GM12872 (cell line): ENCODE data around the gene NLN.

Experiments used
- TF ChIP-seq, protein P1 (sequence below): IDR thresholded peaks from 3 replicates; pipeline ENCODE4 v1.5.1; 2011; ENCODE audit warnings: low read depth, mild to moderate bottlenecking, low read length, moderate library complexity; ENCODE audit not compliant: insufficient read depth

Gene NLN

DNA sequence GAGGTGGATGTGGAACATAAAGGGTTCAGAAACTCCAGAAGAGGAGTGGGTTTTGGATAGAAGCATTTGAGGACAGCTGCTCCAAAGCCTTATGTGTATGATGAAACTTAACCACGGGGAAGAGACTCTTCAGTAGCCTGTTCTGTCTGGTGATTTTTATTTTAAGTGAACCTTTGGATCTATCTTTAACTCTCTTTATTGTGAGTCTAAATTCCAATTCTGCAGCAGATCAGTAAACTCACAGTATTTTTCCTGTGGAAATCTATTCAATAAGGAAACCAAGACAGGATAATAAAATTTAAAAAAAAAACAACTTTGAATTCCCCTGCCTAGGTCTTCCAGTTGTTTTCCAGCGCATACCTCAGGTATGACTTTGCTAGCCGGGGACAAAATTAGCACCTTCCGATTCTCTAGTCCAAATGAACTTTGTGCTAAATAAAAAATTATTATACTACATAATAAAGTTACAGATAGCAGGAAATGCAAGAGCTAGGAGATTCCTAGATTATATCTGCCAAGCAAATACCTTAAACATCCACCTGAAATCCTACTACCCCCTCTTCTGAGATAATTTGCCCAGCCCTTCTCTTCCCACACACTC is 101.9 kb downstream of the NLN start:
- TF ChIP-seq, protein P1, sequence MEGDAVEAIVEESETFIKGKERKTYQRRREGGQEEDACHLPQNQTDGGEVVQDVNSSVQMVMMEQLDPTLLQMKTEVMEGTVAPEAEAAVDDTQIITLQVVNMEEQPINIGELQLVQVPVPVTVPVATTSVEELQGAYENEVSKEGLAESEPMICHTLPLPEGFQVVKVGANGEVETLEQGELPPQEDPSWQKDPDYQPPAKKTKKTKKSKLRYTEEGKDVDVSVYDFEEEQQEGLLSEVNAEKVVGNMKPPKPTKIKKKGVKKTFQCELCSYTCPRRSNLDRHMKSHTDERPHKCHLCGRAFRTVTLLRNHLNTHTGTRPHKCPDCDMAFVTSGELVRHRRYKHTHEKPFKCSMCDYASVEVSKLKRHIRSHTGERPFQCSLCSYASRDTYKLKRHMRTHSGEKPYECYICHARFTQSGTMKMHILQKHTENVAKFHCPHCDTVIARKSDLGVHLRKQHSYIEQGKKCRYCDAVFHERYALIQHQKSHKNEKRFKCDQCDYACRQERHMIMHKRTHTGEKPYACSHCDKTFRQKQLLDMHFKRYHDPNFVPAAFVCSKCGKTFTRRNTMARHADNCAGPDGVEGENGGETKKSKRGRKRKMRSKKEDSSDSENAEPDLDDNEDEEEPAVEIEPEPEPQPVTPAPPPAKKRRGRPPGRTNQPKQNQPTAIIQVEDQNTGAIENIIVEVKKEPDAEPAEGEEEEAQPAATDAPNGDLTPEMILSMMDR, result no peak

DNA sequence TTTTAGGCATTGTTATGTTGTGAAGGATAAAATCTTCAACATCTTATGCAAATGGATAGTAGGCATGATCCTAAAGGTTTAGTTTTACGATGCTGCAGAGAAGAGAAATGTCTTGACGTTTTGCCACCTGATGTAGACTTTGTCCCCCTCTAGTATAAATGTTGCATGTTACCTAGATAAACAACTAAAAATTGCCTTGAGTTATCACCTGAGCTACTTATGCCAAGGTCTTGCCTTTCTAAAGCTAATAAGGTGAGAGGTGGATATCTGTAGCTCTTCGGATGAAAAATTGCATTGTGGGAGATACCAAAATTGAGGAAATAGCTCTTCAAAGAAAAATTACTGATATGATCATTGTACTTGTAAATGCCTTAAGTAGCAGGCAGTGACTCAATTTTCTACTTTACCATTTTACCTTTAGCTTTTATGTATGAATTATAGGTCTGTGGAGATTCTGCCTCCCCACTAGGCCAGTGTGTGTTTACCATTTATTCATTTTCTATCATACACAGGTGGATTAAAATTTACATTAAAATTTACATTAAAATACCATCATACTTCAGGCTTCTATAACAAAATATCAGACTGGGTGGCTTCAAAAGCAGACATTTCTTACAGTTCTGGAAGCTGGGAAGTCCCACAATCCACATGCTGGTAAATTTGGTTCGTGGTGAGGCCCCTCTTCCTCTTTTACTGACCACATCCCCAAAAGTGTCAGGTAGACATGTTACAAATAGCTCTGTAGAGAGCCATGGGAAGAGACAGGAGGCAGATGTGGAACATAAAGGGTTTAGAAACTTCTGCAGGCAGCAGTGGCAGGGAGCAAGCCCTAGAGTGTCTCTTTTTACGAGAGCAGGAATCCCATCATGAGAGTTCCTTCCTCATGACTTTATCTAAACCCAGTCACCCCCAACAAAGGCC is 103.7 kb downstream of the NLN start:
- TF ChIP-seq, protein P1, result no peak

DNA sequence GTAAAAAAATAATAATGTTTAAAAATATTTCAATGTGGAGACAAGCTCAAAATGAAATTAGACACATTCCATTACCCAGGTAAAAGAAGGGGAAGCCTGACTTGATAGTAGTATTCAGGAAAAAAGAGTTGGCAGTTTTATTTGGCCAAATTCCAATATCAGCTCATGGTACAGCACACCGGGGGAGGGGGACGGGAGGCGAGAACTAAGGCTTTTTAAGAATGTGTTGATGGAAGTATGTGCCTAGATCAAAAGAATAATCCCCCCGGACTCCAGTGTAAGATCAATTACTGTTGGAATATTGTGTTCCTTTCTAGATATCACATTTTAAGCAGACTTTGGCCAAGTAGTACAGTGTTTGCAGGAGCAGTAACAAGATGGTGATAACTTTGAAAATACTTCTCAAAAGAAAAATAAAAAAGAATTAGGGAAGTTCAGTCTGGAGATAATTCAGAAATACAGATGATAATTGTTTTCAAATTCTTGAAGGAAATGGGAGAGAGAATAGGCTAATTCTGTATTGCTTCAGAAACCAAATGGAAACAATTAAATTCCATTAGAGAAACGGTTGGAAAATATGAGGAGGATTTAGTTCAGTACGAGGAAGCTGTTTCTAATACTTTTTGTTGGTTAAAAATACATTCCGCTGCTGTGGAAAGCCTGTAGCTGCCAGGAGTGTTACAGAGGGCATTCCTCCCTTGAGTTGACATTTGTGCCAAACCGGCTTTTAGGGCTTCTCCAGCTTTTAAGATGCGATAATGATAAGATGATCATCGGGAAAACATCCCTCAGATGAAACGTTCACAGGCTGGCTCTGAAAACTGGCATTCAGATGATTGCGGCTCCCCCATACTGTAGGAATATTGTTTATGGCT is 106.3 kb downstream of the NLN start:
- TF ChIP-seq, protein P1, result no peak

DNA sequence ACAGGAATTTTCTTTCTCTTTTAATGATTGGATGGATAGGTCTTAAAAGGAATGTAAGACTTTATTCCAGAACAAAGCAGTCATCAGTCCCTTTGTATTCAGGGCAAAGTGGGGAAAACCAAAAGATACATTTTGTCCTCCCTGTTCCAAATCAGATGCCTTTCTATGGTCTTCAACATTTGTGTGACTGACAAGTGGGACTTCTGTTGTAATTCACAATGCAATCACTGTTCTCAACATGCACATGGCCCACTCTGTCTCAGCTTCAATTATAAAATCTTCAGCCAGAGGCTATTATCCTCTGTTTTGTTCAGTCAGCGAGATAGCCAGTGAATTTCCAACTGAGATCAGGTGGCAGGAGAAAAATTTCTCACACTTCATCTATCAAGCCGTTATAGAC is 108.9 kb downstream of the NLN start:
- TF ChIP-seq, protein P1, result no peak

DNA sequence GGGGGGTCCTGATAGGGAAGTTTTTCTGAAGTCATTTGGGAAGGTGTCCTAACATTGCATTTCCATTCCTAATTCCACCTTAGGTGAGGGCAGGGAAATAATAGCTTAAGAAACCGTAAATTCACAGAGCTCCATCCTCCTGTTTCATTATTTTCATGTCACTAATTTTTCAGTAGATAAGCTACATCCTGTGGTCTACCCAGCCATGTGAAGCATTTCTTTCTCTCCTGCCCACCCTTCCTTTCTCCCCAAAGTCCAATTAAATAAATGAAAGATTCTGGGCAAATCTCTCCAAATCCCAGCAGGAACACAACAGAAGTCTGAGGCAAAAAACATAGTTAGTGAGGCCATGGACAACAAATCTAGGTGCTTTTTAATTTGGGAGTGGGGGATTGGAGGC is 109.3 kb downstream of the NLN start:
- TF ChIP-seq, protein P1, result no peak

DNA sequence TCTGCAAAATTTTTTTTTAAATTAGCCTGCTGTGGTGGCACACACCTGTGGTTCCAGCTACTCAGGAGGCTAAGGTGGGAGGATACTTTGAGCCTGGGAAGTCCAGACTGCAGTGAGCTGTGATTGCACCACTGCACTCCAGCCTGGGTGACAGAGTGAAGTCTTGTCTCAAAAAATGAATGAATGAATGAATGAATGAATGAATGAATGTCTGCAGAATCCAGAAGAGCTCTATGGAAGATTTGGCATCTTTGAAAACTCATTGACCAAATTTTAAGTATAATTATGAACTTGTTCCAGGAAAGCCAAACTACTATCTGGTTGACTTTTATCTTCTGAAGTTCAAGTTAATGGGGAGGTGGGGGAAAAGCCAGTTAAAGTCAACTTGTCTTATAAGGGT is 110.1 kb downstream of the NLN start:
- TF ChIP-seq, protein P1, result no peak

DNA sequence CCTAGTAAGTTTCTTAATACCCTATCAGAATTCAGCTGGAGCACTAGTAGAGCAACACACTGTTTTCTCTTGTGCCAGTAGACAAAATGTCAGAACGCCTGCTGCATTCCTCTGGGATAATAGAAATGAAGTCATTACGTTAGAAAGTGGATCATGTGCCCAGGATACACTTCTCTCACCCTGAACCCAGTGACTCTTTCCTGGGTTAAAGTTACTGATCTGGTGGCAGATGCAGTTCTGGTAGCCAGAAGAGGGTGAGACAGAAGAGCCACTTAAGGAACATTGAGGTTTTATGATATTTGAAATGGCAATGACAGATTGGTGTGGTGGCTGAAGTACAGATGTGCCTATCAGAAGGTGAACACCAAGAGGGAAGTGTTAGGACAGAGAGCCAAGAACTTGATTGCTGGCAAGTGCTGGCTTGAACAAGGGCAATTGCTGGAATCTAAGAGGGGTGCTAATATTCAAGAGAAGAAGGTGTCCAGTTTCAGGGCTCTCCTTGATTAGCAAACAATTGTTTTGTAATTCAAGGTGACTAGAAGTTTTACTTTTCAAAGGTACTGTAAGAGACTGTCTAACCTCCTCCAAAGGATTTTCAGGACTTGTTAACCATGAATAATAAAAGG is 110.7 kb downstream of the NLN start:
- TF ChIP-seq, protein P1, result no peak
